Fibroblast of the aortic adventitia (primary cell): ENCODE results near the gene TPX2. TPM values are rescaled to one million over a fixed set of nuclear protein-coding genes. Genes with fewer than 3 reads are reported as not detected.

ENCODE experiments used
- DNase-seq: peaks from one replicate; pipeline ENCODE4 v3.0.0-alpha.2; 2010; ENCODE audit warnings: low read depth
- H3K4me3 ChIP-seq: 2 replicates; pipeline ENCODE4 v1.5.1; 2011; ENCODE audit warnings: low read depth, mild to moderate bottlenecking, control low read depth, low read length, moderate library complexity
- small RNA-seq: library from RNA; depleted of rRNA; stranded (forward); fragments of <200 nt; gene quantifications from one replicate; pipeline ENCODE3, GENCODE V24; 2012
- total RNA-seq: library from RNA; depleted of rRNA; stranded (reverse); fragments of >200 nt; gene quantifications from 2 replicates; pipeline ENCODE4 v1.2.3, GENCODE V29; 2012; ENCODE audit warnings: low replicate concordance
- TF ChIP-seq, protein P1 (sequence below): IDR thresholded peaks from 2 replicates; pipeline ENCODE4 v1.5.1; 2011; ENCODE audit warnings: mild to moderate bottlenecking, low read length, control low read depth, inconsistent platforms; ENCODE audit not compliant: insufficient read depth

TPX2 gene
- total RNA-seq, 1 donor = 91.1 TPM

GRCh38 chr20:31845300-31845863 lies 106.3 kb downstream of the TPX2 start, which contains the start of gene FOXS1:
Gene FOXS1 (minus strand): TSS chr20:31845604. CDS start chr20:31845542, 62 bp downstream.
- TF ChIP-seq, protein P1, sequence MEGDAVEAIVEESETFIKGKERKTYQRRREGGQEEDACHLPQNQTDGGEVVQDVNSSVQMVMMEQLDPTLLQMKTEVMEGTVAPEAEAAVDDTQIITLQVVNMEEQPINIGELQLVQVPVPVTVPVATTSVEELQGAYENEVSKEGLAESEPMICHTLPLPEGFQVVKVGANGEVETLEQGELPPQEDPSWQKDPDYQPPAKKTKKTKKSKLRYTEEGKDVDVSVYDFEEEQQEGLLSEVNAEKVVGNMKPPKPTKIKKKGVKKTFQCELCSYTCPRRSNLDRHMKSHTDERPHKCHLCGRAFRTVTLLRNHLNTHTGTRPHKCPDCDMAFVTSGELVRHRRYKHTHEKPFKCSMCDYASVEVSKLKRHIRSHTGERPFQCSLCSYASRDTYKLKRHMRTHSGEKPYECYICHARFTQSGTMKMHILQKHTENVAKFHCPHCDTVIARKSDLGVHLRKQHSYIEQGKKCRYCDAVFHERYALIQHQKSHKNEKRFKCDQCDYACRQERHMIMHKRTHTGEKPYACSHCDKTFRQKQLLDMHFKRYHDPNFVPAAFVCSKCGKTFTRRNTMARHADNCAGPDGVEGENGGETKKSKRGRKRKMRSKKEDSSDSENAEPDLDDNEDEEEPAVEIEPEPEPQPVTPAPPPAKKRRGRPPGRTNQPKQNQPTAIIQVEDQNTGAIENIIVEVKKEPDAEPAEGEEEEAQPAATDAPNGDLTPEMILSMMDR = no peak
- DNase-seq = no peak
- H3K4me3 ChIP-seq = no peak within 1 kb of the TSS

DNA sequence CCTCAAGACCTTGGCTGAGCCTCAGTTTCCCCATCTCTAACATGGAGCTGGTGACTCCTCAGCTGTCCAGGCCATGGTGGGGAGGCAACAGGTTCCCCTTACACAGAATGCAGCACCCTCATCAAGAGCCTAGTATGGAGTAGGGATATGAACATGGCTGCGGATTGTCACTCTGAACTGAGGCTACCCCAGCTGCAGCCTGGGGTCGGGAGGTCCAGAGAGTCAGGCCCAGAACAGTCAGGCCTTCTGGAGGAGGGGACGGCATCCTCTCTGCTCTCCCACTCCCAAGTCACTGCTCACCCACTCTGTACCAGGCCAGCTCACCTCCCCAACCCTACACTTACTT lies 107.7 kb downstream of the TPX2 start:
- no peak for DNase-seq
- H3K4me3 ChIP-seq = no peak overlapping the region
- TF ChIP-seq, protein P1 = no peak

GRCh38 chr20:31848088-31848999 lies 109.3 kb downstream of the TPX2 start:
- TF ChIP-seq, protein P1 = no peak
- no peak overlapping the region for H3K4me3 ChIP-seq
- DNase-seq = no peak

GRCh38 chr20:31849306-31849930 lies 110.3 kb downstream of the TPX2 start:
- TF ChIP-seq, protein P1 = no peak
- no peak overlapping the region for H3K4me3 ChIP-seq
- DNase-seq = no peak

Small RNAs within 50 kb of the gene (small RNA-seq; reads per million reads assigned to genes)
- gene AL160175.1 = not detected

Other genes with a start within 250 kb of the TPX2 start
- gene HM13, start 224.8 kb upstream of the TPX2 start, total RNA-seq = 47.6 and 131 TPM in 2 replicates
- 62.3 and 98.9 TPM in 2 replicates for gene ID1, start 134.0 kb upstream of the TPX2 start, total RNA-seq
- not detected in 2 replicates for gene COX4I2, start 101.4 kb upstream of the TPX2 start, total RNA-seq
- gene BCL2L1, start 16.4 kb upstream of the TPX2 start, total RNA-seq = 59.9 and 101 TPM in 2 replicates
- 0.18 TPM in 1 of 2 replicates, not detected in the other for gene MYLK2, start 80.1 kb downstream of the TPX2 start, total RNA-seq
- gene FOXS1, start 106.3 kb downstream of the TPX2 start, total RNA-seq = 2.3 TPM in 1 of 2 replicates, not detected in the other
- gene DUSP15, start 131.2 kb downstream of the TPX2 start, total RNA-seq = 9.9 TPM in 1 of 2 replicates, not detected in the other
- 0.09 and 0.41 TPM in 2 replicates for gene TTLL9, start 131.3 kb downstream of the TPX2 start, total RNA-seq
- 3.0 and 3.8 TPM in 2 replicates for gene PDRG1, start 212.8 kb downstream of the TPX2 start, total RNA-seq
- gene XKR7, start 228.9 kb downstream of the TPX2 start, total RNA-seq = not detected in 2 replicates